Neural progenitor cell (in vitro differentiated cells): ENCODE data around the gene ACSL4. TPM values are rescaled to one million over a fixed set of nuclear protein-coding genes. Genes with fewer than 3 reads are reported as not detected.
A peak's percentile ranks its signal among the peaks of the same experiment; 100 is the strongest.

ENCODE experiments used
- DNase-seq: peaks from one replicate; pipeline ENCODE4 v3.0.0-alpha.2; 2016; ENCODE audit warnings: low spot score
- H2AFZ ChIP-seq: fragments of 200-600 bp; sonication (generic); replicated peaks from 2 replicates; pipeline ENCODE4 v1.6.1; 2016; ENCODE audit warnings: antibody characterized with exemption
- H3F3A ChIP-seq: fragments of 200-600 bp; sonication (generic); 2 replicates; pipeline ENCODE4 v1.6.1; 2016; ENCODE audit warnings: antibody characterized with exemption, low read depth
- H3K27ac ChIP-seq: fragments of 200-600 bp; sonication (generic); 2 replicates; pipeline ENCODE4 v1.5.1; 2016; ENCODE audit warnings: mild to moderate bottlenecking
- H3K27me3 ChIP-seq: fragments of 200-600 bp; sonication (generic); 2 replicates; pipeline ENCODE4 v1.6.1; 2016; ENCODE audit warnings: mild to moderate bottlenecking, moderate library complexity
- H3K36me3 ChIP-seq: fragments of 200-600 bp; sonication (generic); 2 replicates; pipeline ENCODE4 v1.5.1; 2016
- H3K4me1 ChIP-seq: fragments of 200-600 bp; sonication (generic); 2 replicates; pipeline ENCODE4 v1.6.1; 2016; ENCODE audit warnings: mixed run types
- H3K4me2 ChIP-seq: fragments of 200-600 bp; sonication (generic); 2 replicates; pipeline ENCODE4 v1.6.1; 2016
- H3K4me3 ChIP-seq: fragments of 200-600 bp; sonication (generic); 2 replicates; pipeline ENCODE4 v1.5.1; 2016
- H3K79me2 ChIP-seq: fragments of 200-600 bp; sonication (generic); 2 replicates; pipeline ENCODE4 v1.6.1; 2016; ENCODE audit warnings: low read depth
- H3K9ac ChIP-seq: fragments of 200-600 bp; sonication (generic); 2 replicates; pipeline ENCODE4 v1.6.1; 2016
- H3K9me3 ChIP-seq: fragments of 200-600 bp; sonication (generic); 2 replicates; pipeline ENCODE4 v1.5.1; 2016; ENCODE audit warnings: low read depth
- H4K20me1 ChIP-seq: fragments of 200-600 bp; sonication (generic); 2 replicates; pipeline ENCODE4 v1.6.1; 2016; ENCODE audit warnings: low read depth
- H3K27ac Mint-ChIP-seq: 3 replicates; pipeline ENCODE4 v1.8.0; 2021; ENCODE audit warnings: mixed read lengths
- H3K27me3 Mint-ChIP-seq: 2 replicates; pipeline ENCODE4 v1.8.0; 2022; ENCODE audit warnings: low read depth, mild to moderate bottlenecking, inconsistent platforms, moderate library complexity, mixed read lengths; ENCODE audit not compliant: insufficient read depth
- H3K36me3 Mint-ChIP-seq: 3 replicates; pipeline ENCODE4 v1.8.0; 2021; ENCODE audit warnings: mixed read lengths
- H3K4me1 Mint-ChIP-seq: 3 replicates; pipeline ENCODE4 v1.8.0; 2021; ENCODE audit warnings: mixed read lengths
- H3K4me3 Mint-ChIP-seq: 3 replicates; pipeline ENCODE4 v1.8.0; 2021; ENCODE audit warnings: mild to moderate bottlenecking, moderate library complexity, mixed read lengths
- H3K9me3 Mint-ChIP-seq: 3 replicates; pipeline ENCODE4 v1.8.0; 2020; ENCODE audit warnings: mixed read lengths
- EZH2 ChIP-seq: fragments of 200-600 bp; sonication (generic); IDR thresholded peaks from 2 replicates; pipeline ENCODE4 v1.6.1; 2017; ENCODE audit warnings: antibody characterized with exemption, mild to moderate bottlenecking, moderate library complexity
- EZH2phosphoT487 ChIP-seq: fragments of 200-600 bp; sonication (generic); IDR thresholded peaks from 2 replicates; pipeline ENCODE4 v1.6.1; 2017; ENCODE audit warnings: antibody characterized with exemption
- total RNA-seq: library from RNA; depleted of rRNA; stranded (reverse); fragments of >200 nt; gene quantifications from 2 replicates; pipeline ENCODE4 v1.2.3, GENCODE V29; 2015; ENCODE audit warnings: low replicate concordance
- TF ChIP-seq, protein P1 (sequence below): fragments of 200-600 bp; sonication (generic); IDR thresholded peaks from 2 replicates; pipeline ENCODE4 v1.5.1; 2017; ENCODE audit warnings: antibody characterized with exemption, mild to moderate bottlenecking

Gene ACSL4
- total RNA-seq, 1 donor from 2014 or later: 87.3 TPM

DNA sequence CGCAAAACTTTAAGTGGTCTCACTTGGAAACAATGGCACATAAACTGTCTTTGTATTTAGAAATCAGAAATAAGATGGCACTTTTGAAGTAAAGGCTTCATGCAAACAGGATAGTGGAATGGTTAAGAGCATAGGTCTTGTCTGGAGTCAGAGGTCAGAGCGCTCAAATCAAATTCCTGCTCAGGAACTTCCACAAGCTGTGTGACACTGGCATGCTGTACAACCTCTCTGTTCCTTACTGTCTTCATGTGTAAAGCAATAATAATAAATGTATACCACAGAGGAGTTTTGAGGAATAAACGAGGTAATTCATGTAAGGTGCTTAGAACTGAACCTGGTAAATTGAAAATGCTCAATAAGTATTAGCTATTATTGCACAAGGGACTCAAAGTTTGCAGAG is 43.4 kb upstream of the ACSL4 start:
- Mint-ChIP-seq H3K36me3 (no peaks in the 10 kb centered on the region), H3K27me3 (peaks cover 2% of the 10 kb centered on the region), H3K27ac (no peak overlapping the region), H3K4me1 (peaks cover 14% of the 10 kb centered on the region), H3K4me3 (no peak overlapping the region), H3K9me3 (peaks cover 4% of the 10 kb centered on the region)
- Histone ChIP-seq H3K9me3 (no peaks in the 10 kb centered on the region), H3K79me2 (no peaks in the 10 kb centered on the region), H4K20me1 (no peaks in the 10 kb centered on the region), H3K9ac (no peak overlapping the region), H3K27me3 (no peaks in the 10 kb centered on the region), H3K4me3 (no peak overlapping the region), H2AFZ (no peak overlapping the region), H3F3A (no peaks in the 10 kb centered on the region), H3K4me2 (no peak overlapping the region), H3K36me3 (no peaks in the 10 kb centered on the region), H3K27ac (no peak overlapping the region), H3K4me1 (no peaks in the 10 kb centered on the region)
- TF ChIP-seq, protein P1, sequence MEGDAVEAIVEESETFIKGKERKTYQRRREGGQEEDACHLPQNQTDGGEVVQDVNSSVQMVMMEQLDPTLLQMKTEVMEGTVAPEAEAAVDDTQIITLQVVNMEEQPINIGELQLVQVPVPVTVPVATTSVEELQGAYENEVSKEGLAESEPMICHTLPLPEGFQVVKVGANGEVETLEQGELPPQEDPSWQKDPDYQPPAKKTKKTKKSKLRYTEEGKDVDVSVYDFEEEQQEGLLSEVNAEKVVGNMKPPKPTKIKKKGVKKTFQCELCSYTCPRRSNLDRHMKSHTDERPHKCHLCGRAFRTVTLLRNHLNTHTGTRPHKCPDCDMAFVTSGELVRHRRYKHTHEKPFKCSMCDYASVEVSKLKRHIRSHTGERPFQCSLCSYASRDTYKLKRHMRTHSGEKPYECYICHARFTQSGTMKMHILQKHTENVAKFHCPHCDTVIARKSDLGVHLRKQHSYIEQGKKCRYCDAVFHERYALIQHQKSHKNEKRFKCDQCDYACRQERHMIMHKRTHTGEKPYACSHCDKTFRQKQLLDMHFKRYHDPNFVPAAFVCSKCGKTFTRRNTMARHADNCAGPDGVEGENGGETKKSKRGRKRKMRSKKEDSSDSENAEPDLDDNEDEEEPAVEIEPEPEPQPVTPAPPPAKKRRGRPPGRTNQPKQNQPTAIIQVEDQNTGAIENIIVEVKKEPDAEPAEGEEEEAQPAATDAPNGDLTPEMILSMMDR: no peak
- TF ChIP-seq EZH2phosphoT487 (no peak), EZH2 (no peak)
- DNase-seq: no peak

DNA sequence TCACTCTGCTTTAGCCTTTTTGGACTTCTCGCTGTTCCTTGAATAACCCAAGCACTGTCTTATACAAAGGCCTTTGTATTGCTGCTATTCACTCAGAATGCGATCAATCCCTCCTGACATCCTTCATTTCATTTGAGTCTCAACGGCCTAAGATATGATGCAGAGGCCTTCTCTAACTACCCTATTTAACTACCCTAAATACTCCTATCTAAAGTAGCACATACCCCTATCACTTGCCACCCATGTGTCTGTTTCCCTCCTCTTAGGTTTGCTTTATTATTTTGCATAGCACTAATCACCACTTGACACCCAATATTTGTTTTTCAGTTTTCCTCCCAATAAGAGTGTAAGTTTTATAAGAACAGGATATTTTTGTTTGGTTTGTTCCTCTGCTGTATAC is 42.3 kb upstream of the ACSL4 start:
- H3K36me3 Mint-ChIP-seq: no peaks in the 10 kb centered on the region
- H3K9ac ChIP-seq: no peak overlapping the region
- H3K27me3 Mint-ChIP-seq: peaks cover 2% of the 10 kb centered on the region
- peak overlapping the region; percentile 38 for H3K27ac Mint-ChIP-seq
- H3K4me3 Mint-ChIP-seq: no peak overlapping the region
- H3K4me2 ChIP-seq: no peak overlapping the region
- no peaks in the 10 kb centered on the region for H3K27me3 ChIP-seq
- TF ChIP-seq EZH2: no peak
- H2AFZ ChIP-seq: no peak overlapping the region
- H3K9me3 Mint-ChIP-seq: peaks cover 2% of the 10 kb centered on the region
- DNase-seq: no peak
- no peaks in the 10 kb centered on the region for H3F3A ChIP-seq
- H3K4me3 ChIP-seq: no peak overlapping the region
- H3K79me2 ChIP-seq: no peaks in the 10 kb centered on the region
- no peak overlapping the region for H3K27ac ChIP-seq
- H3K9me3 ChIP-seq: no peaks in the 10 kb centered on the region
- H4K20me1 ChIP-seq: no peaks in the 10 kb centered on the region
- H3K4me1 Mint-ChIP-seq: peaks cover 14% of the 10 kb centered on the region
- H3K4me1 ChIP-seq: no peaks in the 10 kb centered on the region
- H3K36me3 ChIP-seq: no peaks in the 10 kb centered on the region

DNA sequence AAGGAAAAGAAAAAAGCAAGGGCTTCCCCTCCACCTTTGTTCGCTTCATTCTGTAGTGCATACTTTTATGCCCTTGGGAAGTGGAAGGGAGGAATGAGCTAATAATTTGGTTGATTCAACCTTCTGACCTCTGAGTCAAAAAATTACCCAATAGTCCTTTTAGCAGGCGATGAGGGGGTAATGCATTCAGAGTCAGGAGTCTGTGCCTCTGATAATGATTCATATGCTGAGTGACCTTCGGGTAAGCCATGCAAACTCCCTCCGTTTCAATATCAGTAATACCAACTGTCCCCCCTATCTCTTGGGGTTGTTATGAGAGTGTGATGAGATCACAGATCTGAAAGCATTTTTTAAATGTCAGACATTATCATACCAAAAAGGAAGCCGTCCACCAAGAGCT is 41.6 kb upstream of the ACSL4 start:
- peaks cover 1% of the 10 kb centered on the region for H3K9me3 ChIP-seq
- no peak overlapping the region for H3K27ac ChIP-seq
- H4K20me1 ChIP-seq: no peaks in the 10 kb centered on the region
- no peaks in the 10 kb centered on the region for H3K36me3 ChIP-seq
- Mint-ChIP-seq H3K9me3 (peaks cover 6% of the 10 kb centered on the region), H3K27me3 (peaks cover 2% of the 10 kb centered on the region), H3K36me3 (no peaks in the 10 kb centered on the region), H3K27ac (no peak overlapping the region), H3K4me3 (no peak overlapping the region), H3K4me1 (peaks cover 14% of the 10 kb centered on the region)
- no peaks in the 10 kb centered on the region for H3K79me2 ChIP-seq
- no peaks in the 10 kb centered on the region for H3K27me3 ChIP-seq
- H2AFZ ChIP-seq: no peak overlapping the region
- no peak overlapping the region for H3K9ac ChIP-seq
- DNase-seq: no peak
- H3K4me1 ChIP-seq: no peaks in the 10 kb centered on the region
- H3K4me2 ChIP-seq: no peak overlapping the region
- H3F3A ChIP-seq: no peaks in the 10 kb centered on the region
- no peak for TF ChIP-seq EZH2
- no peak overlapping the region for H3K4me3 ChIP-seq

DNA sequence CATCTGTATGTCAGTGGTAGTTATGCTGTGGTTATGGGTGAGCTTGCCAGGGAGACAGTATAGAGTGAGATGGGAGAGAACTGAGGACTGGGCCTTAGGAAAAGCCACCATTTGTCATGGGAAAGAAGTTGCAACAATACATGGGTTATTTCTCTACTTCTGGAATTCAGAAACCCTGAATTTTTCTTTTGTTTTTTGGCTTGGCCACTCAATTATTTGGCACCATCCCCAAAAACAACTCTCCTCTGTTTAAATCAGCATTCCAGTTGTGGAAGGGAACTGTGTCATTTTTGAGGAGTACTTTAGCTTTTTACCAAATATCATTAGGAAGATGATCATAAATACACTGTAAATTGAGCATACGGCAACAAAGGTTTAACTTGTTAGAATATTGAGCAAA is 41.1 kb upstream of the ACSL4 start:
- no peak overlapping the region for H3K9ac ChIP-seq
- H3K4me1 ChIP-seq: no peaks in the 10 kb centered on the region
- H3K9me3 ChIP-seq: peaks cover 4% of the 10 kb centered on the region
- no peak overlapping the region for H2AFZ ChIP-seq
- Mint-ChIP-seq H3K4me3 (no peak overlapping the region), H3K27me3 (peaks cover 2% of the 10 kb centered on the region), H3K4me1 (peaks cover 14% of the 10 kb centered on the region), H3K36me3 (no peaks in the 10 kb centered on the region), H3K9me3 (peaks cover 11% of the 10 kb centered on the region), H3K27ac (no peak overlapping the region)
- DNase-seq: no peak
- H4K20me1 ChIP-seq: no peaks in the 10 kb centered on the region
- H3K27me3 ChIP-seq: no peaks in the 10 kb centered on the region
- no peaks in the 10 kb centered on the region for H3F3A ChIP-seq
- H3K4me3 ChIP-seq: no peak overlapping the region
- no peak overlapping the region for H3K4me2 ChIP-seq
- H3K27ac ChIP-seq: no peak overlapping the region
- no peaks in the 10 kb centered on the region for H3K79me2 ChIP-seq
- TF ChIP-seq EZH2 (no peak), EZH2phosphoT487 (no peak)
- TF ChIP-seq, protein P1: no peak
- no peaks in the 10 kb centered on the region for H3K36me3 ChIP-seq
